SJCRH30 (cell line): ENCODE data around the gene SFTPA1. TPM values are rescaled to one million over a fixed set of nuclear protein-coding genes. Genes with fewer than 3 reads are reported as not detected.
"Not testable (repeated sequence)": the region's sequence is repeated elsewhere in the genome, so short reads cannot be mapped to it uniquely, and the experiment has no call there.

ENCODE experiments used
- DNase-seq, 2 experiments: peaks; one replicate each; pipeline ENCODE4 v3.0.0-alpha.2; 2015 to 2020
- H3K27ac ChIP-seq: fragments of 250-450 bp; sonication (Bioruptor Pico); 2 replicates; pipeline ENCODE4 v1.5.1; 2020; ENCODE audit warnings: mild to moderate bottlenecking, moderate library complexity
- H3K27me3 ChIP-seq: fragments of 250-450 bp; sonication (Bioruptor Pico); 2 replicates; pipeline ENCODE4 v1.5.1; 2020; ENCODE audit warnings: mild to moderate bottlenecking, moderate library complexity
- H3K36me3 ChIP-seq: fragments of 250-450 bp; sonication (Bioruptor Pico); 2 replicates; pipeline ENCODE4 v1.5.1; 2020; ENCODE audit warnings: mild to moderate bottlenecking, moderate library complexity
- H3K4me1 ChIP-seq: fragments of 250-450 bp; sonication (Bioruptor Pico); 2 replicates; pipeline ENCODE4 v1.5.1; 2020; ENCODE audit warnings: mild to moderate bottlenecking, moderate library complexity
- H3K4me3 ChIP-seq: fragments of 250-450 bp; sonication (Bioruptor Pico); 2 replicates; pipeline ENCODE4 v1.5.1; 2020; ENCODE audit warnings: mild to moderate bottlenecking, moderate library complexity
- H3K9me3 ChIP-seq: fragments of 250-450 bp; sonication (Bioruptor Pico); replicated peaks from 2 replicates; pipeline ENCODE4 v1.5.1; 2020; ENCODE audit warnings: mild to moderate bottlenecking, moderate library complexity
- total RNA-seq: library from RNA; depleted of rRNA; stranded (reverse); fragments of >200 nt; shearing (Covaris generic); gene quantifications from 2 replicates; pipeline ENCODE4 v1.2.3, GENCODE V29; 2014; rRNA removed

The SFTPA1 gene
- total RNA-seq, 1 experiment from 2014 or later, result not detected

GRCh38 chr10:79629955-79630327 lies 19.2 kb downstream of the SFTPA1 start:
- Histone ChIP-seq H3K36me3 (no peaks in the 10 kb centered on the region), H3K4me1 (no peaks in the 10 kb centered on the region), H3K9me3 (peaks cover 9% of the 10 kb centered on the region), H3K4me3 (no peak overlapping the region), H3K27me3 (no peaks in the 10 kb centered on the region), H3K27ac (no peak overlapping the region)
- DNase-seq, result no peak

GRCh38 chr10:79636654-79637199 lies 26.0 kb downstream of the SFTPA1 start:
- not testable (repeated sequence) for H3K4me3 ChIP-seq, H3K9me3 ChIP-seq, DNase-seq, H3K36me3 ChIP-seq, H3K27me3 ChIP-seq, H3K4me1 ChIP-seq, H3K27ac ChIP-seq

GRCh38 chr10:79638318-79638717 lies 27.6 kb downstream of the SFTPA1 start:
- no peak overlapping the region for H3K4me3 ChIP-seq

GRCh38 chr10:79652695-79653094 lies 42.0 kb downstream of the SFTPA1 start:
- not testable (repeated sequence) for H3K36me3 ChIP-seq, DNase-seq, H3K9me3 ChIP-seq, H3K27me3 ChIP-seq, H3K4me1 ChIP-seq, H3K27ac ChIP-seq, H3K4me3 ChIP-seq

More at GRCh38 chr10:79638318-79638717, 27.6 kb downstream of the SFTPA1 start:
- Histone ChIP-seq H3K36me3 (no peaks in the 10 kb centered on the region), H3K9me3 (no peaks in the 10 kb centered on the region), H3K4me1 (no peaks in the 10 kb centered on the region), H3K27ac (no peak overlapping the region), H3K27me3 (no peaks in the 10 kb centered on the region)
- DNase-seq, result no peak

- H3K27ac ChIP-seq, H3K9me3 ChIP-seq, H3K4me3 ChIP-seq, H3K4me1 ChIP-seq, H3K27me3 ChIP-seq, H3K36me3 ChIP-seq, DNase-seq: not testable (repeated sequence)
Observed at GRCh38 chr10:79663287-79663686, 52.5 kb downstream of the SFTPA1 start.

- not testable (repeated sequence) for H3K27ac ChIP-seq, H3K9me3 ChIP-seq, DNase-seq, H3K4me1 ChIP-seq, H3K27me3 ChIP-seq, H3K36me3 ChIP-seq, H3K4me3 ChIP-seq
Observed at GRCh38 chr10:79664686-79665085, 53.9 kb downstream of the SFTPA1 start.

Other genes with a start within 250 kb of the SFTPA1 start
- 53.1 and 53.7 TPM in 2 replicates for gene ZCCHC24, start 165.3 kb upstream of the SFTPA1 start, total RNA-seq
- gene EIF5AL1, start 98.4 kb upstream of the SFTPA1 start, total RNA-seq, result 0.58 and 0.73 TPM in 2 replicates
- not detected in 2 replicates for gene SFTPA2, start 50.5 kb upstream of the SFTPA1 start, total RNA-seq
- 0.51 and 0.59 TPM in 2 replicates for gene NUTM2B, start 92.3 kb downstream of the SFTPA1 start, total RNA-seq
- gene NUTM2E, start 215.8 kb downstream of the SFTPA1 start, total RNA-seq, result 0.02 and 0.03 TPM in 2 replicates